Keratinocyte (primary cell): Measurements from ENCODE around the gene TMEM163. TPM values are rescaled to one million over a fixed set of nuclear protein-coding genes. Genes with fewer than 3 reads are reported as not detected.

Experiments
- DNase-seq: peaks from one replicate; pipeline ENCODE4 v3.0.0-alpha.2; 2011; ENCODE audit warnings: low read depth, missing footprints, low spot score
- FAIRE-seq: peaks from 2 replicates; lab custom pipeline; 2011; peaks lifted over from hg19 to GRCh38; lab: Jason Lieb, UNC
- H2AFZ ChIP-seq: 2 replicates; pipeline ENCODE4 v1.6.0; 2012; ENCODE audit warnings: low read length, control low read depth, inconsistent platforms; ENCODE audit not compliant: control insufficient read depth
- H3K27ac ChIP-seq: 2 replicates; pipeline ENCODE4 v1.5.1; 2011; ENCODE audit warnings: low read length; ENCODE audit not compliant: control insufficient read depth, insufficient read depth
- H3K27me3 ChIP-seq: 3 replicates; pipeline ENCODE4 v1.6.0; 2011; ENCODE audit warnings: low read length; ENCODE audit not compliant: control insufficient read depth, insufficient read depth; ENCODE audit errors: extremely low read depth
- H3K36me3 ChIP-seq, 2 experiments: 2 replicates in 1 of 2; 3 replicates in 1 of 2; pipeline ENCODE4 v1.5.1; 2011; ENCODE audit warnings: low read length in 2 of 2, mild to moderate bottlenecking in 1 of 2; ENCODE audit not compliant: control insufficient read depth in 2 of 2, insufficient read depth in 2 of 2; ENCODE audit errors: extremely low read depth in 1 of 2
- H3K4me1 ChIP-seq: 3 replicates; pipeline ENCODE4 v1.5.1; 2011; ENCODE audit warnings: low read length; ENCODE audit not compliant: control insufficient read depth, insufficient read depth; ENCODE audit errors: extremely low read depth
- H3K4me2 ChIP-seq: 3 replicates; pipeline ENCODE4 v1.6.0; 2011; ENCODE audit warnings: low read depth, low read length; ENCODE audit not compliant: control insufficient read depth, insufficient read depth; ENCODE audit errors: extremely low read depth
- H3K4me3 ChIP-seq, 3 experiments: fragments of 200-600 bp in 1 of 3; sonication (generic) in 1 of 3; 2 replicates in 2 of 3; 3 replicates in 1 of 3; pipeline ENCODE4 v1.5.1; 2011 to 2016; ENCODE audit warnings: low read length in 3 of 3, mild to moderate bottlenecking in 3 of 3, control low read depth in 2 of 3, inconsistent platforms in 1 of 3, low read depth in 1 of 3, mixed read lengths in 1 of 3, mixed run types in 1 of 3, moderate library complexity in 1 of 3; ENCODE audit not compliant: control insufficient read depth in 2 of 3, insufficient read depth in 2 of 3; ENCODE audit errors: extremely low read depth in 1 of 3
- H3K79me2 ChIP-seq: 2 replicates; pipeline ENCODE4 v1.6.0; 2012; ENCODE audit warnings: low read length; ENCODE audit not compliant: control insufficient read depth, insufficient read depth
- H3K9ac ChIP-seq: 3 replicates; pipeline ENCODE4 v1.6.0; 2011; ENCODE audit warnings: low read length; ENCODE audit not compliant: control insufficient read depth, insufficient read depth; ENCODE audit errors: extremely low read depth
- H3K9me1 ChIP-seq: 3 replicates; pipeline ENCODE4 v1.6.0; 2011; ENCODE audit warnings: low read length; ENCODE audit not compliant: control insufficient read depth, insufficient read depth; ENCODE audit errors: extremely low read depth
- H3K9me3 ChIP-seq: 2 replicates; pipeline ENCODE4 v1.5.1; 2012; ENCODE audit warnings: low read depth, low read length; ENCODE audit not compliant: control insufficient read depth
- H4K20me1 ChIP-seq: 3 replicates; pipeline ENCODE4 v1.6.0; 2011; ENCODE audit warnings: low read length; ENCODE audit not compliant: control insufficient read depth, insufficient read depth; ENCODE audit errors: extremely low read depth
- EZH2 ChIP-seq: IDR thresholded peaks from one replicate; pipeline ENCODE4 v1.6.1; 2012; ENCODE audit warnings: inconsistent platforms, mild to moderate bottlenecking, low read length, moderate library complexity
- dilution Hi-C: fragments of 300-500 bp; cut with MboI; formaldehyde crosslinking; loops from one replicate; pipeline ENCODE4 v1.7.0; 2020; ENCODE audit warnings: low sequenced_read_pairs; ENCODE audit not compliant: extremely low pct_ligation_motif_present
- polyA plus RNA-seq, 5 experiments: library from polyadenylated mRNA; depleted of rRNA in 3 of 5; stranded (reverse) in 3 of 5; stranded (forward) in 1 of 5; unstranded in 1 of 5; fragments of >200 nt; gene quantifications; 1 replicate in 1 of 5; 2 replicates in 3 of 5; 3 replicates in 1 of 5; pipeline versions ENCODE4 v1.2.1 to v1.2.3, GENCODE V29; 2011 to 2012; ENCODE audit warnings: missing spikeins in 2 of 5, low read depth in 1 of 5, low replicate concordance in 1 of 5
- TF ChIP-seq, protein P1 (sequence below), 3 experiments: IDR thresholded peaks in 1 of 3; conservative IDR thresholded peaks in 1 of 3; optimal IDR thresholded peaks in 1 of 3; 2 replicates in 2 of 3; 3 replicates in 1 of 3; pipeline versions ENCODE3 to v1.5.1; 2011; ENCODE audit warnings: low read length in 3 of 3, mild to moderate bottlenecking in 3 of 3, moderate library complexity in 2 of 3, control low read depth in 1 of 3, inconsistent platforms in 1 of 3; ENCODE audit not compliant: insufficient read depth in 2 of 3; ENCODE audit errors: extremely low read depth in 1 of 3

Gene TMEM163
- polyA plus RNA-seq, 1 donor (not counting 4 experiments of a cell fraction or from before 2014, with no cell fraction given) = not detected

DNA sequence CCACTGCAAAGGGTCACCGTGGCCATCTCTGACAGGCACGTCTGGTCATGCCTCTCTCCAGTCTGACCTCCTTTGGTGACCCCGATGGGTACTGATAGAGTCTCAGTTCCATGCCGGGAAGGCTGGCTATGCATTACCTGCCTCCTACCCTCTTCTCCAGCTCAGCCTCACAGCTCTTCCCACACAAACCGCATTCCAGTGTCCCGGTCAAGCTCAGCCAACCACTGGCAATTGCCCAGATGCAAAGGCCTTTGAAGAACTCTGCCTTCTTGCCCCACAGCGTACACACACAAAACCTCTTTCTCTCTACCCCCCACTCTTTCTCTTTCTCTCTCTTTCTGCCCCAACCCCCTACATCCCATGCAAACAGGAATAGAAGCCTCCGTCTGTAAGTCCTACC, 37.6 kb downstream of the TMEM163 start:
- Histone ChIP-seq H4K20me1 (no peaks in the 10 kb centered on the region), H3K9me3 (no peaks in the 10 kb centered on the region), H3K36me3 (no peaks in the 10 kb centered on the region), H3K9me1 (no peaks in the 10 kb centered on the region), H3K4me3 (no peak overlapping the region), H3K27me3 (peaks cover 4% of the 10 kb centered on the region), H3K79me2 (no peaks in the 10 kb centered on the region), H3K27ac (no peak overlapping the region), H2AFZ (no peak overlapping the region), H3K4me1 (no peaks in the 10 kb centered on the region), H3K4me2 (no peak overlapping the region), H3K9ac (no peak overlapping the region)
- dilution Hi-C loops = no loop called here
- FAIRE-seq (no peak), DNase-seq (no peak)
- no peak for TF ChIP-seq EZH2
- TF ChIP-seq, protein P1, sequence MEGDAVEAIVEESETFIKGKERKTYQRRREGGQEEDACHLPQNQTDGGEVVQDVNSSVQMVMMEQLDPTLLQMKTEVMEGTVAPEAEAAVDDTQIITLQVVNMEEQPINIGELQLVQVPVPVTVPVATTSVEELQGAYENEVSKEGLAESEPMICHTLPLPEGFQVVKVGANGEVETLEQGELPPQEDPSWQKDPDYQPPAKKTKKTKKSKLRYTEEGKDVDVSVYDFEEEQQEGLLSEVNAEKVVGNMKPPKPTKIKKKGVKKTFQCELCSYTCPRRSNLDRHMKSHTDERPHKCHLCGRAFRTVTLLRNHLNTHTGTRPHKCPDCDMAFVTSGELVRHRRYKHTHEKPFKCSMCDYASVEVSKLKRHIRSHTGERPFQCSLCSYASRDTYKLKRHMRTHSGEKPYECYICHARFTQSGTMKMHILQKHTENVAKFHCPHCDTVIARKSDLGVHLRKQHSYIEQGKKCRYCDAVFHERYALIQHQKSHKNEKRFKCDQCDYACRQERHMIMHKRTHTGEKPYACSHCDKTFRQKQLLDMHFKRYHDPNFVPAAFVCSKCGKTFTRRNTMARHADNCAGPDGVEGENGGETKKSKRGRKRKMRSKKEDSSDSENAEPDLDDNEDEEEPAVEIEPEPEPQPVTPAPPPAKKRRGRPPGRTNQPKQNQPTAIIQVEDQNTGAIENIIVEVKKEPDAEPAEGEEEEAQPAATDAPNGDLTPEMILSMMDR (optimal IDR thresholded peaks at IDR 0.05 in 1 of 3, IDR thresholded peaks at IDR 0.05 in 1 of 3, conservative IDR thresholded peaks at IDR 0.05 in 1 of 3; ENCODE audit: extremely low read depth in 1 of 3, insufficient read depth in 2 of 3, low read length in 3 of 3) = no peak

DNA sequence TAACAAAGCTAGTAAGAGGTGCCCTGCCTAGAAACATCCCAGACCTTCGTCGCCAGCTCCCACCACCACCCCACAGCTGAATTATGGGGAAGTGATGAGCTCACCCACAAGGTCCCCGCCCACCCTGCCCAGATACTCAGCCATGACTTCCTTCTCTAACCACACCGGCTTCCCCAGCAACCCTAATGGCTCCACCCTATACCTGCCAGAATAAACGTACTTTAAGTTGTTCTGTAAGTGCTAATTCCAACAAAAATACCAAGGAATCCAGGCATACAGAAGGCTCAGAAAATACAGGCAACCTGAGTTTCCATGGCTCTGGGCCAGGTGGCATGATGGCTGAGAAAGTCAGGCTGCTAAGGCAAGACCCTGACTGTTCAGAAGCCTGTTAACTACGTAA, 39.1 kb downstream of the TMEM163 start:
- dilution Hi-C loops = no loop called here
- Histone ChIP-seq H3K36me3 (no peaks in the 10 kb centered on the region), H3K4me3 (no peak overlapping the region), H3K27me3 (peaks cover 4% of the 10 kb centered on the region), H3K9me1 (no peaks in the 10 kb centered on the region), H3K9me3 (no peaks in the 10 kb centered on the region), H3K79me2 (no peaks in the 10 kb centered on the region), H2AFZ (no peak overlapping the region), H3K4me1 (no peaks in the 10 kb centered on the region), H3K27ac (no peak overlapping the region), H4K20me1 (no peaks in the 10 kb centered on the region), H3K9ac (no peak overlapping the region), H3K4me2 (no peak overlapping the region)
- FAIRE-seq = no peak
- TF ChIP-seq EZH2 = no peak
- TF ChIP-seq, protein P1 (optimal IDR thresholded peaks at IDR 0.05 in 1 of 3, IDR thresholded peaks at IDR 0.05 in 1 of 3, conservative IDR thresholded peaks at IDR 0.05 in 1 of 3; ENCODE audit: extremely low read depth in 1 of 3, insufficient read depth in 2 of 3, low read length in 3 of 3) = no peak
- DNase-seq = no peak
